A549 (cell line): Measurements from ENCODE around the gene PLD5.

Source experiments
- CEBPB ChIP-seq, 2 experiments: fragments of >200 bp in 1 of 2; sonication (Bioruptor Twin) in 1 of 2; formaldehyde crosslinking in 1 of 2; IDR thresholded peaks; 2 replicates each; pipeline ENCODE4 v1.6.1; 2012 to 2016
- FOSL2 ChIP-seq, 2 experiments: fragments of 450-650 bp in 1 of 2; fragments of >200 bp in 1 of 2; sonication (Bioruptor Twin) in 1 of 2; formaldehyde crosslinking; IDR thresholded peaks; 2 replicates each; pipeline versions ENCODE4 v1.5.0 to v1.6.1; 2016 to 2020; ENCODE audit warnings: mild to moderate bottlenecking in 1 of 2, moderate library complexity in 1 of 2
- HDAC2 ChIP-seq: fragments of 200-600 bp; sonication (generic); IDR thresholded peaks from 2 replicates; pipeline ENCODE4 v1.6.1; 2016
- JUNB ChIP-seq: fragments of >200 bp; sonication (Bioruptor Twin); formaldehyde crosslinking; IDR thresholded peaks from 2 replicates; pipeline ENCODE4 v1.6.1; 2016
- NR3C1 ChIP-seq: fragments of >200 bp; sonication (Bioruptor Twin); formaldehyde crosslinking; IDR thresholded peaks from 3 replicates; pipeline ENCODE4 v1.6.1; 2017
- POLR2A ChIP-seq: IDR thresholded peaks from 2 replicates; pipeline ENCODE4 v1.6.1; 2012; ENCODE audit warnings: mild to moderate bottlenecking, low read length
- RAD21 ChIP-seq, 2 experiments: fragments of >200 bp in 1 of 2; sonication (Bioruptor Twin) in 1 of 2; formaldehyde crosslinking in 1 of 2; IDR thresholded peaks in 1 of 2; conservative IDR thresholded peaks in 1 of 2; 2 replicates in 1 of 2; 3 replicates in 1 of 2; pipeline ENCODE4 v1.6.1; 2012 to 2018; ENCODE audit warnings: inconsistent platforms in 1 of 2
- ZC3H11A ChIP-seq: fragments of 450-650 bp; IDR thresholded peaks from 2 replicates; pipeline ENCODE4 v1.6.1; 2014; ENCODE audit warnings: antibody characterized with exemption, mild to moderate bottlenecking
- ZFP36 ChIP-seq: fragments of 450-650 bp; IDR thresholded peaks from 2 replicates; pipeline ENCODE4 v1.6.1; 2014; ENCODE audit warnings: borderline replicate concordance; ENCODE audit not compliant: partially characterized antibody
- TF ChIP-seq, protein P1 (sequence below): fragments of >200 bp; sonication (Bioruptor Twin); formaldehyde crosslinking; IDR thresholded peaks from 3 replicates; pipeline ENCODE4 v1.5.1; 2016

DNA sequence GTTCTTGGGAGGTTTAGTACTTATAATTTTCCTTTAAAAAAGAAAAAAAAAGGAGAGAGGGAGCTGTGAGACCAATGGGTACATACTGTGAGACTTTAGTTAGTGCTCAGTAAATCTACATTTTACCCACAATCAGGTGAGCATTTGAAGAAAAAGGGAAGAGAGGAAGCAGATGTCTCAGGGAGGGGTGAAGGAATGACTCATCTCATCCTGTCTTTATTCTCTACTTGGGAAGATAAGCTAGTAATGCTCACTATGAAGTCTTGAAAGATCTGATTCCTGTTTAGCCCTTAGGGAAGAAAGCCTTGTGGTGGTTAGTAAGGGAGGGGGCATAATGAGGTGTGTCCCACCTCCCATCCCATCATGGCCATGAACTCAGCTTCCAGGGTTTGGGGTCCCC lies 112.6 kb downstream of the PLD5 start:
- TF ChIP-seq POLR2A (no peak), ZFP36 (no peak), JUNB (no peak), RAD21 (conservative IDR thresholded peaks at IDR 0.05 in 1 of 2, IDR thresholded peaks at IDR 0.05 in 1 of 2) (no peak), FOSL2 (IDR thresholded peaks at IDR 0.05) (no peak), FOSL2 (CRISPR knock-in tag; IDR thresholded peaks at IDR 0.05) (no peak), CEBPB (IDR thresholded peaks at IDR 0.05) (no peak), HDAC2 (no peak), NR3C1 (no peak), ZC3H11A (no peak)
- TF ChIP-seq, protein P1, sequence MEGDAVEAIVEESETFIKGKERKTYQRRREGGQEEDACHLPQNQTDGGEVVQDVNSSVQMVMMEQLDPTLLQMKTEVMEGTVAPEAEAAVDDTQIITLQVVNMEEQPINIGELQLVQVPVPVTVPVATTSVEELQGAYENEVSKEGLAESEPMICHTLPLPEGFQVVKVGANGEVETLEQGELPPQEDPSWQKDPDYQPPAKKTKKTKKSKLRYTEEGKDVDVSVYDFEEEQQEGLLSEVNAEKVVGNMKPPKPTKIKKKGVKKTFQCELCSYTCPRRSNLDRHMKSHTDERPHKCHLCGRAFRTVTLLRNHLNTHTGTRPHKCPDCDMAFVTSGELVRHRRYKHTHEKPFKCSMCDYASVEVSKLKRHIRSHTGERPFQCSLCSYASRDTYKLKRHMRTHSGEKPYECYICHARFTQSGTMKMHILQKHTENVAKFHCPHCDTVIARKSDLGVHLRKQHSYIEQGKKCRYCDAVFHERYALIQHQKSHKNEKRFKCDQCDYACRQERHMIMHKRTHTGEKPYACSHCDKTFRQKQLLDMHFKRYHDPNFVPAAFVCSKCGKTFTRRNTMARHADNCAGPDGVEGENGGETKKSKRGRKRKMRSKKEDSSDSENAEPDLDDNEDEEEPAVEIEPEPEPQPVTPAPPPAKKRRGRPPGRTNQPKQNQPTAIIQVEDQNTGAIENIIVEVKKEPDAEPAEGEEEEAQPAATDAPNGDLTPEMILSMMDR, result no peak
